ENCODE results near the gene KRTAP5-5. TPM values are rescaled to one million over a fixed set of nuclear protein-coding genes. Genes with fewer than 3 reads are reported as not detected.
"Not testable (repeated sequence)": the region's sequence is repeated elsewhere in the genome, so short reads cannot be mapped to it uniquely, and the experiment has no call there.

Gene KRTAP5-5
- total and polyA plus RNA-seq, 2 experiments from 2014 or later, result not detected

DNA sequence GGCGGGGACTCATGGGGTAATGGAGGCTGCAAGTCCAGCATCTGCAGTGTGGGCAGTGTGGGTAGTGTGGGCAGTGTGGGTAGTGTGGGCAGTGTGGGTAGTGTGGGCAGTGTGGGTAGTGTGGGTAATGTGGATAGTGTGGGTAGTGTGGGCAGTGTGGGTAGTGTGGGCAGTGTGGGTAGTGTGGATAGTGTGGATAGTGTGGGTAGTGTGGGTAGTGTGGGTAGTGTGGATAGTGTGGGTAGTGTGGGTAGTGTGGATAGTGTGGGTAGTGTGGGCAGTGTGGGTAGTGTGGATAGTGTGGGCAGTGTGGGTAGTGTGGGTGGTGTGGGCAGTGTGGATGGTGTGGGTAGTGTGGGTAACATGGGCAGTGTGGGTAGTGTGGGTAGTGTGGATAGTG, 40.9 kb downstream of the KRTAP5-5 start:
- ATAC-seq; H3K27me3 ChIP-seq (ENCODE audit: insufficient read depth); H3K9me3 Mint-ChIP-seq; H3K79me2 ChIP-seq (replicated peaks; ENCODE audit: insufficient read depth); H3K4me1 ChIP-seq (ENCODE audit: insufficient read depth); H4K20me1 ChIP-seq (replicated peaks; ENCODE audit: insufficient read depth); H3K36me3 ChIP-seq (ENCODE audit: insufficient read depth); H3K4me3 Mint-ChIP-seq; H3K36me3 Mint-ChIP-seq (ENCODE audit: low read depth); H3K27ac ChIP-seq (ENCODE audit: low read depth); H3K27ac Mint-ChIP-seq; H2AFZ ChIP-seq; H3K4me1 Mint-ChIP-seq; H3K4me2 ChIP-seq; H3K9me2 ChIP-seq (ENCODE audit: insufficient read depth); H3F3A ChIP-seq (replicated peaks; ENCODE audit: low read depth); DNase-seq (ENCODE audit: low spot score); H3K4me3 ChIP-seq: not testable (repeated sequence)
- H3K27me3 Mint-ChIP-seq (ENCODE audit: insufficient read depth, low read depth, poor library complexity), result peaks cover 14% of the 10 kb centered on the region

DNA sequence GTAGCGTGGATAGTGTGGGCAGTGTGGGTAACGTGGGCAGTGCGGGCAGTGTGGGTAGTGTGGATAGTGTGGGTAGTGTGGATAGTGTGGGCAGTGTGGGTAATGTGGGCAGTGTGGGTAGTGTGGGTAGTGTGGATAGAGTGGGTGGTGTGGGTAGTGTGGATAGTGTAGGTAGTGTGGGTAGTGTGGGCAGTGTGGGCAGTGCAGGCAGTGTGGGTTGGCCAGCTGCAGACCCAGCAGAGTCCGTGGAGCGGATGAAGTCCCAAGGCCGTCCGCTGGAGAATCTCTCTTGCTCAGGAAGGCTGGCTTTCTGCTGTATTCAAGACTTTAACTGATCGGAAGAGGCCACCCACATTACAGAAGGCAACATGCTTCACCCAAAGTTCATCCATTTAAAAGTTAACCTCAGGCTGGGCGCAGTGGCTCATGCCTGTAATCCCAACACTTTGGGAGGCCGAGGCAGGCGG, 41.4 kb downstream of the KRTAP5-5 start:
- H3K4me1 ChIP-seq (ENCODE audit: insufficient read depth), result no peaks in the 10 kb centered on the region
- Mint-ChIP-seq H3K27me3 (ENCODE audit: insufficient read depth, low read depth, poor library complexity) (peaks cover 14% of the 10 kb centered on the region), H3K4me1 (no peaks in the 10 kb centered on the region), H3K27ac (no peak overlapping the region), H3K9me3 (no peaks in the 10 kb centered on the region), H3K36me3 (ENCODE audit: low read depth) (no peaks in the 10 kb centered on the region), H3K4me3 (no peak overlapping the region)
- H3K36me3 ChIP-seq (ENCODE audit: insufficient read depth), result no peaks in the 10 kb centered on the region
- no peaks in the 10 kb centered on the region for H3F3A ChIP-seq (replicated peaks; ENCODE audit: low read depth)
- no peak overlapping the region for H2AFZ ChIP-seq
- H4K20me1 ChIP-seq (replicated peaks; ENCODE audit: insufficient read depth), result no peaks in the 10 kb centered on the region
- H3K79me2 ChIP-seq (replicated peaks; ENCODE audit: insufficient read depth), result no peaks in the 10 kb centered on the region
- no peak overlapping the region for H3K27ac ChIP-seq (ENCODE audit: low read depth)
- H3K4me2 ChIP-seq, result no peak overlapping the region
- DNase-seq (ENCODE audit: low spot score), result no peak
- H3K4me3 ChIP-seq, result no peak overlapping the region
- no peaks in the 10 kb centered on the region for H3K27me3 ChIP-seq (ENCODE audit: insufficient read depth)
- no peaks in the 10 kb centered on the region for H3K9me2 ChIP-seq (ENCODE audit: insufficient read depth)
- no peak for ATAC-seq
- no peak for TF ChIP-seq CREB1 (CRISPR knock-in tag; IDR thresholded peaks at IDR 0.05; ENCODE audit: low read depth)
- TF ChIP-seq STAT1 (IDR thresholded peaks at IDR 0.05; ENCODE audit: unreplicated experiment), result no peak
- TF ChIP-seq NANOG (IDR thresholded peaks at IDR 0.05; ENCODE audit: borderline replicate concordance), result no peak
- TF ChIP-seq EZH2phosphoT487 (IDR thresholded peaks at IDR 0.05; ENCODE audit: unreplicated experiment), result no peak
- TF ChIP-seq, protein P1, sequence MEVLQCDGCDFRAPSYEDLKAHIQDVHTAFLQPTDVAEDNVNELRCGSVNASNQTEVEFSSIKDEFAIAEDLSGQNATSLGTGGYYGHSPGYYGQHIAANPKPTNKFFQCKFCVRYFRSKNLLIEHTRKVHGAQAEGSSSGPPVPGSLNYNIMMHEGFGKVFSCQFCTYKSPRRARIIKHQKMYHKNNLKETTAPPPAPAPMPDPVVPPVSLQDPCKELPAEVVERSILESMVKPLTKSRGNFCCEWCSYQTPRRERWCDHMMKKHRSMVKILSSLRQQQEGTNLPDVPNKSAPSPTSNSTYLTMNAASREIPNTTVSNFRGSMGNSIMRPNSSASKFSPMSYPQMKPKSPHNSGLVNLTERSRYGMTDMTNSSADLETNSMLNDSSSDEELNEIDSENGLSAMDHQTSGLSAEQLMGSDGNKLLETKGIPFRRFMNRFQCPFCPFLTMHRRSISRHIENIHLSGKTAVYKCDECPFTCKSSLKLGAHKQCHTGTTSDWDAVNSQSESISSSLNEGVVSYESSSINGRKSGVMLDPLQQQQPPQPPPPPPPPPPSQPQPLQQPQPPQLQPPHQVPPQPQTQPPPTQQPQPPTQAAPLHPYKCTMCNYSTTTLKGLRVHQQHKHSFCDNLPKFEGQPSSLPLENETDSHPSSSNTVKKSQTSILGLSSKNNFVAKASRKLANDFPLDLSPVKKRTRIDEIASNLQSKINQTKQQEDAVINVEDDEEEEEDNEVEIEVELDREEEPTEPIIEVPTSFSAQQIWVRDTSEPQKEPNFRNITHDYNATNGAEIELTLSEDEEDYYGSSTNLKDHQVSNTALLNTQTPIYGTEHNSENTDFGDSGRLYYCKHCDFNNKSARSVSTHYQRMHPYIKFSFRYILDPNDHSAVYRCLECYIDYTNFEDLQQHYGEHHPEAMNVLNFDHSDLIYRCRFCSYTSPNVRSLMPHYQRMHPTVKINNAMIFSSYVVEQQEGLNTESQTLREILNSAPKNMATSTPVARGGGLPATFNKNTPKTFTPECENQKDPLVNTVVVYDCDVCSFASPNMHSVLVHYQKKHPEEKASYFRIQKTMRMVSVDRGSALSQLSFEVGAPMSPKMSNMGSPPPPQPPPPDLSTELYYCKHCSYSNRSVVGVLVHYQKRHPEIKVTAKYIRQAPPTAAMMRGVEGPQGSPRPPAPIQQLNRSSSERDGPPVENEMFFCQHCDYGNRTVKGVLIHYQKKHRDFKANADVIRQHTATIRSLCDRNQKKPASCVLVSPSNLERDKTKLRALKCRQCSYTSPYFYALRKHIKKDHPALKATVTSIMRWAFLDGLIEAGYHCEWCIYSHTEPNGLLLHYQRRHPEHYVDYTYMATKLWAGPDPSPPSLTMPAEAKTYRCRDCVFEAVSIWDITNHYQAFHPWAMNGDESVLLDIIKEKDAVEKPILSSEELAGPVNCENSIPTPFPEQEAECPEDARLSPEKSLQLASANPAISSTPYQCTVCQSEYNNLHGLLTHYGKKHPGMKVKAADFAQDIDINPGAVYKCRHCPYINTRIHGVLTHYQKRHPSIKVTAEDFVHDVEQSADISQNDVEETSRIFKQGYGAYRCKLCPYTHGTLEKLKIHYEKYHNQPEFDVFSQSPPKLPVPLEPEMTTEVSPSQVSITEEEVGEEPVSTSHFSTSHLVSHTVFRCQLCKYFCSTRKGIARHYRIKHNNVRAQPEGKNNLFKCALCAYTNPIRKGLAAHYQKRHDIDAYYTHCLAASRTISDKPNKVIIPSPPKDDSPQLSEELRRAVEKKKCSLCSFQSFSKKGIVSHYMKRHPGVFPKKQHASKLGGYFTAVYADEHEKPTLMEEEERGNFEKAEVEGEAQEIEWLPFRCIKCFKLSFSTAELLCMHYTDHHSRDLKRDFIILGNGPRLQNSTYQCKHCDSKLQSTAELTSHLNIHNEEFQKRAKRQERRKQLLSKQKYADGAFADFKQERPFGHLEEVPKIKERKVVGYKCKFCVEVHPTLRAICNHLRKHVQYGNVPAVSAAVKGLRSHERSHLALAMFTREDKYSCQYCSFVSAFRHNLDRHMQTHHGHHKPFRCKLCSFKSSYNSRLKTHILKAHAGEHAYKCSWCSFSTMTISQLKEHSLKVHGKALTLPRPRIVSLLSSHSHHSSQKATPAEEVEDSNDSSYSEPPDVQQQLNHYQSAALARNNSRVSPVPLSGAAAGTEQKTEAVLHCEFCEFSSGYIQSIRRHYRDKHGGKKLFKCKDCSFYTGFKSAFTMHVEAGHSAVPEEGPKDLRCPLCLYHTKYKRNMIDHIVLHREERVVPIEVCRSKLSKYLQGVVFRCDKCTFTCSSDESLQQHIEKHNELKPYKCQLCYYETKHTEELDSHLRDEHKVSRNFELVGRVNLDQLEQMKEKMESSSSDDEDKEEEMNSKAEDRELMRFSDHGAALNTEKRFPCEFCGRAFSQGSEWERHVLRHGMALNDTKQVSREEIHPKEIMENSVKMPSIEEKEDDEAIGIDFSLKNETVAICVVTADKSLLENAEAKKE (CRISPR knock-in tag; IDR thresholded peaks at IDR 0.05), result no peak
- TF ChIP-seq EZH2 (IDR thresholded peaks at IDR 0.05; ENCODE audit: low read depth, unreplicated experiment), result no peak
- TF ChIP-seq, protein P2, sequence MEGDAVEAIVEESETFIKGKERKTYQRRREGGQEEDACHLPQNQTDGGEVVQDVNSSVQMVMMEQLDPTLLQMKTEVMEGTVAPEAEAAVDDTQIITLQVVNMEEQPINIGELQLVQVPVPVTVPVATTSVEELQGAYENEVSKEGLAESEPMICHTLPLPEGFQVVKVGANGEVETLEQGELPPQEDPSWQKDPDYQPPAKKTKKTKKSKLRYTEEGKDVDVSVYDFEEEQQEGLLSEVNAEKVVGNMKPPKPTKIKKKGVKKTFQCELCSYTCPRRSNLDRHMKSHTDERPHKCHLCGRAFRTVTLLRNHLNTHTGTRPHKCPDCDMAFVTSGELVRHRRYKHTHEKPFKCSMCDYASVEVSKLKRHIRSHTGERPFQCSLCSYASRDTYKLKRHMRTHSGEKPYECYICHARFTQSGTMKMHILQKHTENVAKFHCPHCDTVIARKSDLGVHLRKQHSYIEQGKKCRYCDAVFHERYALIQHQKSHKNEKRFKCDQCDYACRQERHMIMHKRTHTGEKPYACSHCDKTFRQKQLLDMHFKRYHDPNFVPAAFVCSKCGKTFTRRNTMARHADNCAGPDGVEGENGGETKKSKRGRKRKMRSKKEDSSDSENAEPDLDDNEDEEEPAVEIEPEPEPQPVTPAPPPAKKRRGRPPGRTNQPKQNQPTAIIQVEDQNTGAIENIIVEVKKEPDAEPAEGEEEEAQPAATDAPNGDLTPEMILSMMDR (conservative IDR thresholded peaks at IDR 0.05; ENCODE audit: low read depth in 2 of 2), result no peak
- TF ChIP-seq, protein P3, sequence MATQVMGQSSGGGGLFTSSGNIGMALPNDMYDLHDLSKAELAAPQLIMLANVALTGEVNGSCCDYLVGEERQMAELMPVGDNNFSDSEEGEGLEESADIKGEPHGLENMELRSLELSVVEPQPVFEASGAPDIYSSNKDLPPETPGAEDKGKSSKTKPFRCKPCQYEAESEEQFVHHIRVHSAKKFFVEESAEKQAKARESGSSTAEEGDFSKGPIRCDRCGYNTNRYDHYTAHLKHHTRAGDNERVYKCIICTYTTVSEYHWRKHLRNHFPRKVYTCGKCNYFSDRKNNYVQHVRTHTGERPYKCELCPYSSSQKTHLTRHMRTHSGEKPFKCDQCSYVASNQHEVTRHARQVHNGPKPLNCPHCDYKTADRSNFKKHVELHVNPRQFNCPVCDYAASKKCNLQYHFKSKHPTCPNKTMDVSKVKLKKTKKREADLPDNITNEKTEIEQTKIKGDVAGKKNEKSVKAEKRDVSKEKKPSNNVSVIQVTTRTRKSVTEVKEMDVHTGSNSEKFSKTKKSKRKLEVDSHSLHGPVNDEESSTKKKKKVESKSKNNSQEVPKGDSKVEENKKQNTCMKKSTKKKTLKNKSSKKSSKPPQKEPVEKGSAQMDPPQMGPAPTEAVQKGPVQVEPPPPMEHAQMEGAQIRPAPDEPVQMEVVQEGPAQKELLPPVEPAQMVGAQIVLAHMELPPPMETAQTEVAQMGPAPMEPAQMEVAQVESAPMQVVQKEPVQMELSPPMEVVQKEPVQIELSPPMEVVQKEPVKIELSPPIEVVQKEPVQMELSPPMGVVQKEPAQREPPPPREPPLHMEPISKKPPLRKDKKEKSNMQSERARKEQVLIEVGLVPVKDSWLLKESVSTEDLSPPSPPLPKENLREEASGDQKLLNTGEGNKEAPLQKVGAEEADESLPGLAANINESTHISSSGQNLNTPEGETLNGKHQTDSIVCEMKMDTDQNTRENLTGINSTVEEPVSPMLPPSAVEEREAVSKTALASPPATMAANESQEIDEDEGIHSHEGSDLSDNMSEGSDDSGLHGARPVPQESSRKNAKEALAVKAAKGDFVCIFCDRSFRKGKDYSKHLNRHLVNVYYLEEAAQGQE (IDR thresholded peaks at IDR 0.05; ENCODE audit: unreplicated experiment), result no peak
- no peak for TF ChIP-seq JUNB (IDR thresholded peaks at IDR 0.05; ENCODE audit: unreplicated experiment)
- TF ChIP-seq ETS1 (IDR thresholded peaks at IDR 0.05), result no peak
